Peyer's patch (tissue), 4 donors: ENCODE measurements around the gene TMEM131.

Experiments
- POLR2A ChIP-seq, 2 donors: fragments of 450-650 bp; IDR thresholded peaks; one replicate each; pipeline ENCODE4 v1.5.1; 2017; ENCODE audit warnings: antibody characterized with exemption in 2 of 2, mild to moderate bottlenecking in 2 of 2, moderate library complexity in 2 of 2
- TF ChIP-seq, protein P1 (sequence below), 6 experiments: fragments of 450-650 bp in 4 of 6; fragments of 200-600 bp in 2 of 6; sonication (generic) in 1 of 6; IDR thresholded peaks; one replicate each; pipeline ENCODE4 v1.5.1; 2017 to 2019; ENCODE audit warnings: antibody characterized with exemption in 6 of 6, mild to moderate bottlenecking in 3 of 6, moderate library complexity in 1 of 6

DNA sequence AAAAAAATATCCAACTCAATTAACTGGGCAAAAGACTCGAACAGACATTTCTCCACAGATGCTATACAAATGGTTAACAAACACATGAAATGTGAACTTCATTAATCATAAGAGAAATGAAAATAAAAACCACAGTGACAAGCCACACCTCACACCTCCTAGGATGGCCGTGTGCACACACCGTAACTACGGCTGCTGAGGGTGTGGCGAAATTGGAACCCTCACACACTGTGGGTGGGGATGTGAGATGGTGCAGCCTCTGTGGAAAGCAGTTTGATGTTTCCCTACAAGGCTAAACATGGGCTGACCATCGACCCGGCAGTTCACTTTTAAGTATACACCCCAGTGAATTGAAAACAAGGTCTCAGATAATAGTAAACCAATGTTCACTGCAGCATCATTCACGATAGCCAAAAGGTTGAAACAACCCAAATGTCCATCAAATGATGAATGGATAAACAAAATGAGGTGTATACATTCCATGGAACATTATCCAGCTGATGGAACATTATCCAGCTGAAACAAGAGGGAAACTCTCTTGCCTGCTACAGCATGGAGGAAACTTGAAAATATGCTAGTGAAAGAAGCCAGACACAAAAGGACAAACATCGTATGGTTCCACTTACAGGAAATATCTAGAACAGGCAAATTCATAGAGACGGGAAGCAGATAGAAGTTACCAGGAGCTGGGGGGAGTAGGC lies 250.1 kb downstream of the TMEM131 start:
- TF ChIP-seq, protein P1, sequence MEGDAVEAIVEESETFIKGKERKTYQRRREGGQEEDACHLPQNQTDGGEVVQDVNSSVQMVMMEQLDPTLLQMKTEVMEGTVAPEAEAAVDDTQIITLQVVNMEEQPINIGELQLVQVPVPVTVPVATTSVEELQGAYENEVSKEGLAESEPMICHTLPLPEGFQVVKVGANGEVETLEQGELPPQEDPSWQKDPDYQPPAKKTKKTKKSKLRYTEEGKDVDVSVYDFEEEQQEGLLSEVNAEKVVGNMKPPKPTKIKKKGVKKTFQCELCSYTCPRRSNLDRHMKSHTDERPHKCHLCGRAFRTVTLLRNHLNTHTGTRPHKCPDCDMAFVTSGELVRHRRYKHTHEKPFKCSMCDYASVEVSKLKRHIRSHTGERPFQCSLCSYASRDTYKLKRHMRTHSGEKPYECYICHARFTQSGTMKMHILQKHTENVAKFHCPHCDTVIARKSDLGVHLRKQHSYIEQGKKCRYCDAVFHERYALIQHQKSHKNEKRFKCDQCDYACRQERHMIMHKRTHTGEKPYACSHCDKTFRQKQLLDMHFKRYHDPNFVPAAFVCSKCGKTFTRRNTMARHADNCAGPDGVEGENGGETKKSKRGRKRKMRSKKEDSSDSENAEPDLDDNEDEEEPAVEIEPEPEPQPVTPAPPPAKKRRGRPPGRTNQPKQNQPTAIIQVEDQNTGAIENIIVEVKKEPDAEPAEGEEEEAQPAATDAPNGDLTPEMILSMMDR (IDR thresholded peaks at IDR 0.05): no peak
- no peak for TF ChIP-seq POLR2A (IDR thresholded peaks at IDR 0.05)
